HG03565 (cell line): ENCODE data around the gene ISLR2.

Source experiments
- ATAC-seq: cut with Tn5 transposase; IDR thresholded peaks from one replicate; pipeline ENCODE4 v1.9.1; 2021; ENCODE audit warnings: mild to moderate bottlenecking, moderate library complexity; ENCODE audit not compliant: unreplicated experiment

The ISLR2 gene

GRCh38 chr15:74175271-74176191 is 45.1 kb downstream of the ISLR2 start:
- no peak for ATAC-seq

- no peak for ATAC-seq
These were observed 46.2 kb downstream of the ISLR2 start for GRCh38 chr15:74176262-74177214.

GRCh38 chr15:74178326-74179100 is 48.1 kb downstream of the ISLR2 start:
- no peak for ATAC-seq

- ATAC-seq, result no peak
These were observed 48.9 kb downstream of the ISLR2 start for GRCh38 chr15:74179101-74179841.

GRCh38 chr15:74179983-74180880 is 49.8 kb downstream of the ISLR2 start:
- ATAC-seq, result no peak

- ATAC-seq, result no peak
These were observed 50.7 kb downstream of the ISLR2 start for GRCh38 chr15:74180881-74181602.

GRCh38 chr15:74182131-74182530 is 51.7 kb downstream of the ISLR2 start:
- no peak for ATAC-seq

- ATAC-seq, result no peak
These were observed 54.3 kb downstream of the ISLR2 start for GRCh38 chr15:74184582-74185091.

- ATAC-seq, result no peak
These were observed 55.4 kb downstream of the ISLR2 start for GRCh38 chr15:74185710-74186348.
